GM12801 (cell line): Measurements from ENCODE around the gene HADHA.

ENCODE experiments used
- CTCF ChIP-seq: IDR thresholded peaks from one replicate; pipeline ENCODE4 v1.5.1; 2011; ENCODE audit warnings: control low read depth; ENCODE audit not compliant: insufficient read length; ENCODE audit errors: extremely low read depth

The HADHA gene

DNA sequence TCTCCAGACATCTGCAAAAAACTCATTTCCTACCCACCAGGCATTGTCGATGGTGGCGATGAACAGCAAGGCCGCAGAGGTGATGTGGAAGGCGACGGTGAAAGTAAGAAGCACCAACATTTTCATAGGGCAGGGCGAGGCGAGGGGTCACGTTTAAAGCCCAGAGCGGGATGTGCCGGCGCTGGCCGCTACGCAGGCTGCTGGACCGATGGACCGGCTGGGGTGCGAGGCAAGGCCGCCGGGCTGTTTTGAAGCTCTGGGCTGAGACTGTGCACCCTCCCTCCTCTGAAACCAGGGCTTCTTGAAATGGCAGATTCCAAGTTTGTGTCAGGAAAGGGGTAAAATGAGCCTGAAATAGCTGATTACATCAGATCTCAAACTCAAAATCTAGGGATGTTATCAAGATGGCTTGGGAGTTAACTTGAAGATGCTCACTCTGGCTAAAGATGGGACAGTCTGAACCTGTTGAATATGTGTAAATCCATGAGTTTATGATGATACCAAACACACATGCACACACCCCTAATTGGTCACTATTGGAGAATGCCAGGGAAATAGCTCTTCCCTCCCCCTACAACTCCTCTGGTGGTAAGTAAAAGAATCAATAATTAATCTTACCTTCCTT lies 103.2 kb downstream of the HADHA start:
- TF ChIP-seq CTCF, result no peak
